SHP77 (cell line): Measurements from ENCODE around the gene SLC1A7.

Experiments
- DNase-seq, 2 experiments: peaks; one replicate each; lab custom pipeline; 2025; lab: John Stamatoyannopoulos, UW

SLC1A7 gene

GRCh38 chr1:53090227-53091147 is 52.0 kb downstream of the SLC1A7 start:
- no peak for DNase-seq

GRCh38 chr1:53089478-53090226 is 52.8 kb downstream of the SLC1A7 start:
- no peak for DNase-seq

GRCh38 chr1:53088616-53089300 is 53.7 kb downstream of the SLC1A7 start:
- no peak for DNase-seq

GRCh38 chr1:53087332-53088285 is 54.8 kb downstream of the SLC1A7 start:
- DNase-seq, result no peak

GRCh38 chr1:53086491-53087070 is 55.9 kb downstream of the SLC1A7 start:
- no peak for DNase-seq

GRCh38 chr1:53085405-53085804 is 57.0 kb downstream of the SLC1A7 start:
- DNase-seq, result no peak

- DNase-seq, result no peak
Observed at GRCh38 chr1:53084589-53084971, 57.9 kb downstream of the SLC1A7 start.

GRCh38 chr1:53083636-53084588 is 58.5 kb downstream of the SLC1A7 start:
- DNase-seq, result no peak

- DNase-seq, result no peak
Observed at GRCh38 chr1:53082826-53083455, 59.5 kb downstream of the SLC1A7 start.

- DNase-seq, result no peak
Observed at GRCh38 chr1:53081384-53082066, 60.9 kb downstream of the SLC1A7 start.

- DNase-seq, result no peak
Observed at GRCh38 chr1:53080769-53081168, 61.7 kb downstream of the SLC1A7 start.

- DNase-seq, result no peak
Observed at GRCh38 chr1:53080041-53080440, 62.4 kb downstream of the SLC1A7 start.

- no peak for DNase-seq
Observed at GRCh38 chr1:53079251-53079650, 63.2 kb downstream of the SLC1A7 start.

GRCh38 chr1:53078333-53079101 is 63.9 kb downstream of the SLC1A7 start:
- no peak for DNase-seq

- DNase-seq, result no peak
Observed at GRCh38 chr1:53077599-53077965, 64.9 kb downstream of the SLC1A7 start.

GRCh38 chr1:53076721-53077598 is 65.5 kb downstream of the SLC1A7 start:
- DNase-seq, result no peak

GRCh38 chr1:53076165-53076564 is 66.3 kb downstream of the SLC1A7 start:
- DNase-seq, result no peak
